Measurements from ENCODE around the gene PCDHA13. TPM values are rescaled to one million over a fixed set of nuclear protein-coding genes. Genes with fewer than 3 reads are reported as not detected.

The PCDHA13 gene
- total and polyA plus RNA-seq, 9 donors = 0.01 to 0.92 (median 0.39) TPM; not detected in 1

GRCh38 chr5:140882591-140882899, 621 bp downstream of the PCDHA13 start:
- H3K36me3 ChIP-seq = no peaks in the 10 kb centered on the region
- 10 to 22% (median 17%) methylated on average over 12 of the region's 12 CpGs for WGBS, 3 donors
- no peak overlapping the region for H3K4me3 ChIP-seq
- intact Hi-C loops (cut with DNase I) = no loop called here
- TF ChIP-seq EP300 (IDR thresholded peaks at IDR 0.05) = no peak
- no peak for TF ChIP-seq CTCF (IDR thresholded peaks at IDR 0.05)
- TF ChIP-seq POLR2A (IDR thresholded peaks at IDR 0.05) = no peak
- H3K9me3 ChIP-seq = peaks cover 0 to 17% of the 10 kb centered on the region in 2 donors
- H3K4me1 ChIP-seq (ENCODE audit: insufficient read depth) = no peaks in the 10 kb centered on the region
- no peaks in the 10 kb centered on the region for H3K27me3 ChIP-seq
- no peak for DNase-seq
- no peak overlapping the region for H3K27ac ChIP-seq

- TF ChIP-seq EP300 (IDR thresholded peaks at IDR 0.05) = no peak
- TF ChIP-seq CTCF (IDR thresholded peaks at IDR 0.05) = no peak
- no peak for TF ChIP-seq POLR2A (IDR thresholded peaks at IDR 0.05)
- H3K36me3 ChIP-seq = no peaks in the 10 kb centered on the region
- intact Hi-C loops (cut with DNase I) = no loop called here
- H3K27me3 ChIP-seq = no peaks in the 10 kb centered on the region
- no peak for DNase-seq
- H3K4me1 ChIP-seq (ENCODE audit: insufficient read depth) = no peaks in the 10 kb centered on the region
- H3K27ac ChIP-seq = no peak overlapping the region
- WGBS, 3 donors = 27 to 54% (median 50%) methylated on average over 41 of the region's 41 CpGs
- peaks cover 0 to 16% of the 10 kb centered on the region in 2 donors for H3K9me3 ChIP-seq
- no peak overlapping the region for H3K4me3 ChIP-seq
Observed at GRCh38 chr5:140883373-140883772, 1.4 kb downstream of the PCDHA13 start.

- intact Hi-C loops (cut with DNase I) = no loop called here
- H3K9me3 ChIP-seq = peaks cover 0 to 16% of the 10 kb centered on the region in 2 donors
- H3K27me3 ChIP-seq = no peaks in the 10 kb centered on the region
- 26 to 46% (median 44%) methylated on average over 69 to 79 of the region's 79 CpGs for WGBS, 3 donors
- no peaks in the 10 kb centered on the region for H3K4me1 ChIP-seq (ENCODE audit: insufficient read depth)
- H3K36me3 ChIP-seq = no peaks in the 10 kb centered on the region
- H3K4me3 ChIP-seq = no peak overlapping the region
- DNase-seq = no peak
- TF ChIP-seq CTCF (IDR thresholded peaks at IDR 0.05) (no peak), POLR2A (IDR thresholded peaks at IDR 0.05) (no peak), EP300 (IDR thresholded peaks at IDR 0.05) (no peak)
- H3K27ac ChIP-seq = no peak overlapping the region
Observed at GRCh38 chr5:140883927-140884697, 2.2 kb downstream of the PCDHA13 start.

GRCh38 chr5:140916325-140916724, 34.4 kb downstream of the PCDHA13 start:
- Histone ChIP-seq H3K4me3 (no peak overlapping the region), H3K36me3 (no peaks in the 10 kb centered on the region), H3K4me1 (ENCODE audit: insufficient read depth) (no peaks in the 10 kb centered on the region), H3K27ac (no peak overlapping the region), H3K9me3 (no peaks in the 10 kb centered on the region), H3K27me3 (no peaks in the 10 kb centered on the region)
- no peak for DNase-seq
- TF ChIP-seq CTCF (IDR thresholded peaks at IDR 0.05) = no peak
- no peak for TF ChIP-seq POLR2A (IDR thresholded peaks at IDR 0.05)
- no peak for TF ChIP-seq EP300 (IDR thresholded peaks at IDR 0.05)
- 61 to 75% (median 71%) methylated on average over 1 of the region's 1 CpG for WGBS, 3 donors
- intact Hi-C loops (cut with DNase I) = no loop called here

Measured in ovary (tissue), 9 donors.